NCI-H2196 (cell line): Measurements from ENCODE around the gene UXS1.
"Not testable (repeated sequence)": the region's sequence is repeated elsewhere in the genome, so short reads cannot be mapped to it uniquely, and the experiment has no call there.

Source experiments
- DNase-seq: peaks from one replicate; lab custom pipeline; 2025; ENCODE audit not compliant: unreplicated experiment; lab: John Stamatoyannopoulos, UW

The UXS1 gene

GRCh38 chr2:106137731-106138521 lies 56.2 kb downstream of the UXS1 start:
- DNase-seq, result no peak

- not testable (repeated sequence) for DNase-seq
These were observed 62.9 kb downstream of the UXS1 start for GRCh38 chr2:106131192-106131591.

GRCh38 chr2:106130251-106130998 lies 63.7 kb downstream of the UXS1 start:
- no peak for DNase-seq

- no peak for DNase-seq
These were observed 64.5 kb downstream of the UXS1 start for GRCh38 chr2:106129592-106129991.

- no peak for DNase-seq
These were observed 65.0 kb downstream of the UXS1 start for GRCh38 chr2:106129150-106129549.

GRCh38 chr2:106127776-106128268 lies 66.3 kb downstream of the UXS1 start:
- DNase-seq, result no peak

GRCh38 chr2:106127282-106127771 lies 66.8 kb downstream of the UXS1 start:
- DNase-seq, result no peak

- DNase-seq, result no peak
These were observed 67.3 kb downstream of the UXS1 start for GRCh38 chr2:106126705-106127281.

- no peak for DNase-seq
These were observed 67.8 kb downstream of the UXS1 start for GRCh38 chr2:106126295-106126694.

GRCh38 chr2:106124905-106125549 lies 69.1 kb downstream of the UXS1 start:
- no peak for DNase-seq

GRCh38 chr2:106124106-106124756 lies 69.9 kb downstream of the UXS1 start:
- DNase-seq, result no peak

- DNase-seq, result no peak
These were observed 71.9 kb downstream of the UXS1 start for GRCh38 chr2:106122157-106122556.

GRCh38 chr2:106120432-106120831 lies 73.7 kb downstream of the UXS1 start:
- DNase-seq, result no peak

GRCh38 chr2:106119074-106119473 lies 75.0 kb downstream of the UXS1 start:
- no peak for DNase-seq

- DNase-seq, result no peak
These were observed 76.0 kb downstream of the UXS1 start for GRCh38 chr2:106117882-106118684.

GRCh38 chr2:106117347-106117746 lies 76.8 kb downstream of the UXS1 start:
- DNase-seq, result no peak

GRCh38 chr2:106116248-106116647 lies 77.9 kb downstream of the UXS1 start:
- DNase-seq, result no peak

GRCh38 chr2:106115665-106116064 lies 78.4 kb downstream of the UXS1 start:
- DNase-seq, result no peak

- DNase-seq, result no peak
These were observed 78.9 kb downstream of the UXS1 start for GRCh38 chr2:106115250-106115649.

- no peak for DNase-seq
These were observed 79.9 kb downstream of the UXS1 start for GRCh38 chr2:106114166-106114565.
